Stimulated activated naive CD8-positive, alpha-beta T cell treated with anti-CD3 and anti-CD28 coated beads, Interleukin-15, Interleukin-2, amounts not matched to agents 100 ng/mL and 50 ng/mL, for 24 hours (primary cell): ENCODE data around the gene LY6G6F.

Source experiments
- H3K27ac Mint-ChIP-seq: one replicate; pipeline ENCODE4 v1.8.0; 2021; ENCODE audit warnings: mild to moderate bottlenecking, mixed read lengths
- H3K27me3 Mint-ChIP-seq: one replicate; pipeline ENCODE4 v1.8.0; 2021; ENCODE audit warnings: mixed read lengths
- H3K36me3 Mint-ChIP-seq: one replicate; pipeline ENCODE4 v1.8.0; 2021; ENCODE audit warnings: low read depth, mixed read lengths
- H3K4me1 Mint-ChIP-seq: one replicate; pipeline ENCODE4 v1.8.0; 2021; ENCODE audit warnings: low read depth, mixed read lengths
- H3K4me3 Mint-ChIP-seq: one replicate; pipeline ENCODE4 v1.8.0; 2021; ENCODE audit warnings: mild to moderate bottlenecking, mixed read lengths
- H3K9me3 Mint-ChIP-seq: one replicate; pipeline ENCODE4 v1.8.0; 2021; ENCODE audit warnings: mixed read lengths

The LY6G6F gene

DNA sequence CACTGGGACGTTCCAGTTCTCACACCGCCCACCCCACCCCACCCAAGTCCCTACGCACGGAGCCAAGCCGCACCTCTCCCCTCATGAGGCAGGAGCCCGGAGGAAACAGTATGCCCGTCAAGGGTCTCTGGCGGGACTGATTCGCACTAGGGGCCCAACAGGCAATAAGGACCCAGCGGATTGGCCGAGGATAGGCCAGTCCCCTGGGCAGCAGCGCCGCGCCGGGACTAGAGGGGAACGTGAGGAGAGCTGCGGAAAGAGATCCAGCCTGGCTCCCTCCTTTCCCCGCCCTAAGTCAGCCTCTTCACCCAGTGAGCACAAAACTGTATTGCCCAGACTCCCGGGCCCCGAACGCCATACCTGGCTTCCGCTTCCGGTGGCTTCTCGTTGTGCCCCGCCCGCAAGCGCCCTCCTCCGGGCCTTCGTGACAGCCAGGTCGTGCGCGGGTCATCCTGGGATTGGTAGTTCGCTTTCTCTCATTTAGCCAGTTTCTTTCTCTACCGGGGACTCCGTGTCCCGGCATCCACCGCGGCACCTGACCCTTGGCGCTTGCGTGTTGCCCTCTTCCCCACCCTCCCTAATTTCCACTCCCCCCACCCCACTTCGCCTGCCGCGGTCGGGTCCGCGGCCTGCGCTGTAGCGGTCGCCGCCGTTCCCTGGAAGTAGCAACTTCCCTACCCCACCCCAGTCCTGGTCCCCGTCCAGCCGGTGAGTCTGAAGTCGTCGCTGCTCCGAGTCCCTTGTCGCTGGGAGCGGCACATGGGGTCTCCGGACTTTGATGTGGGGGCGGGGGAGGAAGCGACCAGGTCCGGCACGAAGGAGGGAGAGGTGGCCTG, 40.9 kb upstream of the LY6G6F start, which contains the start of gene CSNK2B:
Gene CSNK2B (plus strand): TSS at position 580 of the 836 bp plus-strand sequence. CDS start 752 bp downstream, outside the sequence.
- Mint-ChIP-seq H3K9me3 (no peaks in the 10 kb centered on the region), H3K36me3 (peaks cover 74% of the 10 kb centered on the region), H3K4me1 (peaks cover 72% of the 10 kb centered on the region), H3K27me3 (no peaks in the 10 kb centered on the region), H3K4me3 (peak within 1 kb of the TSS; percentile 98), H3K27ac (peak within 1 kb of the TSS; percentile 97)

- Mint-ChIP-seq H3K27ac (peak overlapping the region; percentile 97), H3K9me3 (no peaks in the 10 kb centered on the region), H3K4me3 (peak overlapping the region; percentile 98), H3K36me3 (peaks cover 81% of the 10 kb centered on the region), H3K4me1 (peaks cover 65% of the 10 kb centered on the region), H3K27me3 (no peaks in the 10 kb centered on the region)
These were observed 40.2 kb upstream of the LY6G6F start for GRCh38 chr6:31666337-31666965.

GRCh38 chr6:31669676-31670075, 37.0 kb upstream of the LY6G6F start, which contains the start of gene LY6G5B:
TSS of gene LY6G5B (plus strand) at chr6:31669976. CDS start at chr6:31670951, 975 bp downstream.
- H3K4me3 Mint-ChIP-seq: no peak within 1 kb of the TSS
- peaks cover 36% of the 10 kb centered on the region for H3K4me1 Mint-ChIP-seq
- H3K27me3 Mint-ChIP-seq: no peaks in the 10 kb centered on the region
- peaks cover 72% of the 10 kb centered on the region for H3K36me3 Mint-ChIP-seq
- no peaks in the 10 kb centered on the region for H3K9me3 Mint-ChIP-seq
- no peak within 1 kb of the TSS for H3K27ac Mint-ChIP-seq

- H3K4me3 Mint-ChIP-seq: no peak overlapping the region
- no peak overlapping the region for H3K27ac Mint-ChIP-seq
- peaks cover 14% of the 10 kb centered on the region for H3K4me1 Mint-ChIP-seq
- H3K27me3 Mint-ChIP-seq: no peaks in the 10 kb centered on the region
- no peaks in the 10 kb centered on the region for H3K9me3 Mint-ChIP-seq
- peaks cover 19% of the 10 kb centered on the region for H3K36me3 Mint-ChIP-seq
These were observed 30.3 kb upstream of the LY6G6F start for GRCh38 chr6:31676322-31676903.

GRCh38 chr6:31676904-31677303, 29.8 kb upstream of the LY6G6F start:
- Mint-ChIP-seq H3K27me3 (no peaks in the 10 kb centered on the region), H3K9me3 (no peaks in the 10 kb centered on the region), H3K27ac (no peak overlapping the region), H3K4me1 (peaks cover 18% of the 10 kb centered on the region), H3K36me3 (peaks cover 14% of the 10 kb centered on the region), H3K4me3 (no peak overlapping the region)

DNA sequence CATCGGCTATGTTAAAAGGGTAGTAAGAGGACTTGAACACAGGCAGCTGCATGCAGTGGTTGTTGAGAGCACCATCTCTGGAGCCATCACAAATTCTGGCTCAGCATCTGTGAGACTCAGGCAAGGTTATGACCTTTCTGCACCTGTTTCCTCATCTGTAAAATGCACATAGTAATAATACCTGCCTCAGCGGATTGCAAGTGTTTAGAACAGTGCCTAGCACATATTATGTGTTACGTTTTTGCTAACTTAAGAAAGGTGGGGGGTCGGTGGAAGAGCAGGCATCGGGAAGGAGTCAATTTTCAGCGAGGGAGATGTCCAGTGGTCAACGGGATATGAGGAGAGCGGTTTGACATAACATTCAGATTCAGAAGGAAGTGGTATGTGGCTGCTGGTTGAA, 28.7 kb upstream of the LY6G6F start:
- Mint-ChIP-seq H3K4me3 (no peak overlapping the region), H3K4me1 (peaks cover 18% of the 10 kb centered on the region), H3K9me3 (no peaks in the 10 kb centered on the region), H3K27me3 (no peaks in the 10 kb centered on the region), H3K27ac (no peak overlapping the region), H3K36me3 (peaks cover 5% of the 10 kb centered on the region)

- H3K27me3 Mint-ChIP-seq: no peaks in the 10 kb centered on the region
These were observed 26.2 kb upstream of the LY6G6F start, which contains the start of gene LY6G5C for GRCh38 chr6:31680226-31681134. TSS of gene LY6G5C (minus strand) at chr6:31681067. CDS start at chr6:31680373, 694 bp downstream.

DNA sequence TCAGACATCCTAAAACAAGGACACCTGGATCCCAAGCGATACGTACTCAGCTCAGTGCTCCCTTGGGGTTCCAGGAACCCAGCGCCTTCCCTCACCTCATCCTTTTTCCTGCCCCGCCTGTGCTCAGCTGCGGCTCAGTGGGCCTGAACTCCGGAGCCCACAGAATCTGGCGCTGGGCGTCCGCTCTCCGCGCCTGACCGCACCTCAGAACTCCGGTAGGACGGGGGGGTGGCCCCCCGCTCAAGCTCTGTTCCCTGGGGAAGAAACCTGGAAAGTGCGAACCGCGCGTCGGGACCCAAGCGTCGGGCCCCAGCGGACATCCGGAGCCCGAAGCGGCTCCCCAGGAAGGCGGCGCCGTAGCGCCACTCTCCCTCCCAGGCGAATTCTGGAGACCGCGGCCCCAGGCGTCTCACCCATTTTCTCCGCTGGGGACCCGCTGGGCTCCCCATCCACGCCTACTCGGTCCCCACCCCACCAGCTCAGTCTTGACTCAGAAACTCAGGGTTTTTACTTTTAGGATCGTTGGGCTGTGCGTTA, 25.5 kb upstream of the LY6G6F start:
- Mint-ChIP-seq H3K36me3 (no peaks in the 10 kb centered on the region), H3K4me1 (peaks cover 18% of the 10 kb centered on the region), H3K9me3 (no peaks in the 10 kb centered on the region), H3K27ac (peak overlapping the region; percentile 70), H3K27me3 (no peaks in the 10 kb centered on the region), H3K4me3 (peak overlapping the region; percentile 75)

More at GRCh38 chr6:31680226-31681134, 26.2 kb upstream of the LY6G6F start, which contains the start of gene LY6G5C:
- Mint-ChIP-seq H3K27ac (peak within 1 kb of the TSS; percentile 70), H3K4me1 (peaks cover 18% of the 10 kb centered on the region), H3K36me3 (no peaks in the 10 kb centered on the region), H3K4me3 (peak within 1 kb of the TSS; percentile 75), H3K9me3 (no peaks in the 10 kb centered on the region)

GRCh38 chr6:31683591-31683990, 23.1 kb upstream of the LY6G6F start:
- Mint-ChIP-seq H3K36me3 (peaks cover 8% of the 10 kb centered on the region), H3K27me3 (no peaks in the 10 kb centered on the region), H3K9me3 (no peaks in the 10 kb centered on the region), H3K4me3 (no peak overlapping the region), H3K4me1 (peaks cover 18% of the 10 kb centered on the region), H3K27ac (no peak overlapping the region)

GRCh38 chr6:31686483-31686882, 20.2 kb upstream of the LY6G6F start:
- Mint-ChIP-seq H3K27me3 (no peaks in the 10 kb centered on the region), H3K4me3 (no peak overlapping the region), H3K36me3 (peaks cover 25% of the 10 kb centered on the region), H3K9me3 (no peaks in the 10 kb centered on the region), H3K27ac (no peak overlapping the region), H3K4me1 (peaks cover 19% of the 10 kb centered on the region)

- Mint-ChIP-seq H3K36me3 (peaks cover 25% of the 10 kb centered on the region), H3K27me3 (no peaks in the 10 kb centered on the region), H3K4me3 (no peak overlapping the region), H3K4me1 (peaks cover 16% of the 10 kb centered on the region), H3K9me3 (no peaks in the 10 kb centered on the region), H3K27ac (no peak overlapping the region)
These were observed 19.3 kb upstream of the LY6G6F start for GRCh38 chr6:31687321-31687720.

DNA sequence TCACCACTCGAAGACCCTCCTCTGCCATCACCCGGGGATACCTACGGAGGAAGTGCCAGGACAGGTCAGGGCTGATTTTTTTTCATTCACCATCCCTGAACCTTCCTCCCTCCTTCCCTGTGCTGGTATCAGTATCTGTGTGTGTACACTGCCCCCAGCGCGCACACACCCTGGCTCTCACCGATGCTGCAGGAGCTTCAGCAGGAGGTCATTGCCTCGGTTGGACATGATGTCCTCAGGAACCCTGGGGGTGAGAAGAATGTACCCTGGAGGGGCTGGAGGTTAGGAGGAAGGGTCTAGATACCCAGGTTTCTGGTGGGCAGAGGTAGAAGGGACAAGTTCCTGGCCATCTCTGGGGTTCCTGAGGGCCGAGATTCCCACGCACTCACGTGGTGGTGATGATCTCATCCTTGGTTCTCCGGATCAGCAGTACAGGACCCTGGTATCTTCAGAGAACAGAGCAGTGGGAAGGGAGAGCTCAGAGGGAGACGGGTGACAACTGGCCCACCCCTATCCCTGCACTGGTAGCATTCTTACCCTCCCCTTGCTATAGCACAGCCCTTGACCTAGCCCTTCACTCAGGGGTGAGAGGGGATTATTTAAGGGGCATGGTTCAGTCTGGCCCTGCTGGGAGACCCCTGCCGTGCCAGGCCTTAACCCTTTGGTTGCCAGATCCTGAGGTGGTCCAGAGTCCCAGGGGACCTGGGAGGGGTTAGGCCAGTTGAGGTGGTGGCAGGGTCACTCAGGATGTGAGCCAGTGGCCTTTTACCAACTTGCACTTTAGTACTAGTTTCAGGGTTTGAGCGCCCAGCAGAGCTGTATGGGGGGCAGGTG, 18.6 kb upstream of the LY6G6F start:
- Mint-ChIP-seq H3K27me3 (no peaks in the 10 kb centered on the region), H3K4me1 (peaks cover 16% of the 10 kb centered on the region), H3K4me3 (no peak overlapping the region), H3K9me3 (no peaks in the 10 kb centered on the region), H3K27ac (no peak overlapping the region), H3K36me3 (peaks cover 30% of the 10 kb centered on the region)
